ENCODE measurements around the gene EEIG1. TPM values are rescaled to one million over a fixed set of nuclear protein-coding genes. Genes with fewer than 3 reads are reported as not detected.
A peak's percentile ranks its signal among the peaks of the same experiment; 100 is the strongest.

Gene EEIG1
- total RNA-seq, 1 experiment from 2014 or later = 52.3 TPM

- Mint-ChIP-seq H3K36me3 (ENCODE audit: insufficient read depth in 1 of 3, low read depth in 3 of 3) (peaks cover 0 to 15% (median 0%) of the 10 kb centered on the region in 3 experiments; a peak in 2 of 7 replicates), H3K27me3 (ENCODE audit: low read depth) (no peaks in the 10 kb centered on the region; the same call in 1 of the 2 replicates), H3K9me3 (no peaks in the 10 kb centered on the region; a peak in 1 of 5 replicates), H3K4me1 (peaks cover 68 to 82% of the 10 kb centered on the region in 2 experiments), H3K4me3 (peak overlapping the region; percentile 2 to 68; a peak in 4 of 5 replicates), H3K27ac (peak overlapping the region; percentile 81 to 98 (median 97))
- Histone ChIP-seq H3K79me1 (ENCODE audit: insufficient read depth, low read depth, low read length, poor library complexity, severe bottlenecking) (peaks cover 12% of the 10 kb centered on the region), H3K23ac (ENCODE audit: insufficient read length, low read depth, low read length) (no peak overlapping the region), H3T11ph (ENCODE audit: low read length) (no peak overlapping the region), H4K20me1 (ENCODE audit: control insufficient read depth, insufficient read depth, insufficient read length) (peaks cover 4% of the 10 kb centered on the region), H2BK12ac (ENCODE audit: insufficient read length, low read depth, low read length) (no peak overlapping the region), H3K56ac (ENCODE audit: insufficient read length, low read depth, low read length) (no peak overlapping the region), H2BK20ac (ENCODE audit: low read depth, low read length, poor library complexity, severe bottlenecking) (no peak overlapping the region), H2AFZ (ENCODE audit: low read length) (no peak overlapping the region), H3K14ac (ENCODE audit: insufficient read depth, low read length) (no peak overlapping the region), H3K9ac (ENCODE audit: extremely low read depth, insufficient read length, low read length) (no peak overlapping the region), H3K79me2 (ENCODE audit: insufficient read depth, low read length) (peaks cover 53% of the 10 kb centered on the region; the same call in 1 of the 2 replicates), H2BK15ac (ENCODE audit: low read depth, low read length) (no peak overlapping the region), H3K4me1 (ENCODE audit: insufficient read depth, low read length) (peaks cover 5% of the 10 kb centered on the region; the same call in 1 of the 2 replicates), H3K4me2 (ENCODE audit: insufficient read depth, insufficient read length, low read length) (no peak overlapping the region), H3K9me3 (ENCODE audit: control insufficient read depth, low read depth, low read length) (no peaks in the 10 kb centered on the region), H2BK5ac (ENCODE audit: insufficient read length, low read length) (no peak overlapping the region), H4K8ac (replicated peaks; ENCODE audit: insufficient read length, low read depth, low read length) (no peak overlapping the region), H4K91ac (ENCODE audit: insufficient read length, low read depth, low read length) (no peak overlapping the region), H2BK120ac (ENCODE audit: low read depth, low read length, poor library complexity, severe bottlenecking) (no peak overlapping the region), H3K4ac (ENCODE audit: low read depth, low read length) (no peak overlapping the region), H3K18ac (ENCODE audit: insufficient read length, low read depth, low read length) (no peak overlapping the region), H3K27ac (ENCODE audit: insufficient read length, low read depth, low read length) (no peak overlapping the region), H3K27me3 (ENCODE audit: insufficient read depth, low read length) (no peaks in the 10 kb centered on the region), H4K5ac (ENCODE audit: insufficient read length, low read depth, low read length) (no peak overlapping the region), H3K23me2 (ENCODE audit: insufficient read length, low read depth, low read length, poor library complexity, severe bottlenecking) (no peaks in the 10 kb centered on the region), H2AK5ac (ENCODE audit: insufficient read length, low read length) (no peak overlapping the region)
- WGBS (ENCODE audit: extremely low coverage, insufficient read length, low lambda C conversion rate) = no CpG with 5 or more reads among the region's 20 CpGs
- no peak for DNase-seq
- TF ChIP-seq CTCF (conservative IDR thresholded peaks at IDR 0.05) = no peak
Measured at GRCh38 chr9:127971357-127972235, 9.2 kb downstream of the EEIG1 start.

Measured in H9 (cell line).